GM19099 (cell line): ENCODE results near the gene CA4.

ENCODE experiments used
- POLR2A ChIP-seq: IDR thresholded peaks from 3 replicates; pipeline ENCODE4 v1.6.1; 2011; ENCODE audit warnings: low read depth; ENCODE audit not compliant: insufficient read length; ENCODE audit errors: extremely low read depth

CA4 gene

DNA sequence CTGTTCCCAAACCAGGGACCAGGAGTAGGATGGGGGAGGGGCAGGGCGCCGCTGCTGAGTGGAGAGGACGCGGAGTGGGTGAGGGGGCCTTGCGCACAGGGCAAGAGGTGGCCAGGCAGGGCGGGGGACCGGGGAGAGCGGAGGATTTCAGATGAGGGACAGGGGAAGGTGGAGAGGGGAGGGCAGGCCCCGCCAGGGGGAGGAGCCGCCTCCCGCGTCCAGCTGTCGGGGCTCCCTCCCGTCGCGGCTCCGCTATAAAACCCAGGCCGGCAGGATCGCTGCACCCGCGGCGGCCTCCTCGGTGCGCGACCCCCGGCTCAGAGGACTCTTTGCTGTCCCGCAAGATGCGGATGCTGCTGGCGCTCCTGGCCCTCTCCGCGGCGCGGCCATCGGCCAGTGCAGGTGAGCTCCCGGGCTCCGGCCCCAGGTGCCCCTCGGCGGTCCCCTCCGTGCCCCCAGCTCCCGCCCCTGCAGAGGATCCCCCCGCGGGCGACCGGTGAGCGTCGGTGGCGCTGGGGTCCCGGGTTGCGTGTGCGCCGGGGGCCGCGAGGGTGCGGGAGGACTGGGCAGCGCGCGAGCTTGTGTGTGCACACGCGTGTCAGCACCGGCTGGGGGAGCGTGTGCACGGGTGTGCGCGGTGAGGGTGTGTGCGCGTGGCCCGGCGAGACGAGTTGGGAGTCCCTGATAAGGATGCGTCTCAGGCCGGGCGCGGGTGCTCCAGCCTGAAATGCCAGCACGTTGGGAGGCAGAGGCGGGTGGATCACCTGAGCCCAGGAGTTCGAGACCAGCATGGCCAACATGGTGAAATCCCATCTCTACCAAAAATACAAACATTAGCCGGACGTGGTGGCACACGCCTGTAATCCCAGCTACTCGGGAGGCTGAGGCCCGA, at the start of gene CA4:
Gene CA4 (plus strand): TSS at position 283 of the 892 bp plus-strand sequence. CDS start 62 bp downstream, at position 345.
- TF ChIP-seq POLR2A = no peak

DNA sequence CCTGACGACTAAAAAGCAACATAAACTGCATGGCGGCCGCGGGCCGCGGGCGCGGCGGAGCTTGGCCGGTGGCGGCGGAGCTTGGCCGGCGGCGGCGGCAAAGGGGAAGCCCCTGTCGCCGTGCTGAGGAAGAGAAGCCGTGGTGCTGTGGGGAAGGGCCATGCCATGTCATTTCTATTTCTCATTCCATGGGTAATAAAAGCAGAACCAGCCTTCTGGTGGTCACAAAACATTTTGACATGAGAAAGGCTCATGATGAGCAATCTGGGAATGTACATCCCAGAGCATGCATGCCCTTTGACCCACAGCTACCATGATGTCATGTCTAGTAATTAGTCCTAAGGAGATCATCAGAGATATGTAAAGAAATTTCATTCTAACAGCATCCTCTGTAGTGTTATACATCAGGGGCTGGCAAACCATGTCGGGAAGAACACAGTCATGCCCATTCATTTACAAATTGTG, 47.1 kb upstream of the CA4 start:
- TF ChIP-seq POLR2A = no peak

DNA sequence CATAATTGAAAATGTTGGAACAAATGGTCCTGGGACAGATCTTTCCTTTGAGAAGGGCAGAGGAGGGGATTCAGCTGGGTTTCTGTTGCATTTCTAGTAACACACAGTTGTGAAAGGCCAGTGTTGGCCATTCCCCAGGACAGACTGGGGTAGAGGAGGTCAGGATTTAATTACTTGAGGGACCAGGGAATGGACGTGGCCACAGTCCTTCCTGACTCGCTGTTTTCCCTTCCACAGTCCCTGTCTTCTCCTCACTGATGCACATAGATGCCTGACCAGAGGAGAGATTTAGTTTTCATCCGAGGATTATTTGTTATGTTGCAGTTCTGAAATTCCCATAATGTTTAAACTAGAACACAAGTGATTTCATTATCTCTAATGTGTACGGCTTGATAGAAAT, 45.8 kb upstream of the CA4 start:
- no peak for TF ChIP-seq POLR2A

DNA sequence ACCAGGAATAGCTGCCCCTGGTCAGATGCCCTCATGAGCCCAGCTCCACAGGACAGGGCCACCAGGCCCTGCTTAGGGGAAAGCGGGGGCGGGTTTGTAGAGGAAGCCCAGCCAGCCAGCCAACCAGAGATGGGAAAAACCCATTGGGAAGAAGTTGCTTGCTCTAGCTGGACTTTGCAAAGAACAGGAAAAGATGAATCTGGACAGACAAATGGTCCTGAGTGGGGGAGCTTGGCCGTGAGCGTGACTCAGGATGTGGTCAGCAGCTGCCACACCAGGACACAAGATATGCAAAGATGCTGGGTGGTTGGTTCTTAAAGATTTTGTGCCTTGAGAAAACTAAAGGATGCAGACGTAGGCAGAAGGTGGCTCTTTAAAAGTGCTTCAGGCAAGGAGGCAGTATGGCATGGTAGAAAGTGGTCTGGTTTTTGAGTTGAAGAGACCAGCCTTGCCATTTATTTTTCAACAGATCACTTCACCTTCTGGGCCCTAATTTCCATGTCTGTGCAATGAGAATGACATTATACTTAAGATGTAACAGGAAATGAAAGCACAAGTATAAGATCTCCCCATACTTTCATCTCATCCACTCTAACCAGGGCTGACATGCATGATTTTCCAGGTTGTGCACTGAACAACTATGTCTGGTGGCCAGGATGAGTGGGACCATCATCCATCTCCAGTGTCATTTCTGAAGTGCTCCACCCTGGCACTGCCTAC, 43.3 kb upstream of the CA4 start:
- TF ChIP-seq POLR2A = no peak

DNA sequence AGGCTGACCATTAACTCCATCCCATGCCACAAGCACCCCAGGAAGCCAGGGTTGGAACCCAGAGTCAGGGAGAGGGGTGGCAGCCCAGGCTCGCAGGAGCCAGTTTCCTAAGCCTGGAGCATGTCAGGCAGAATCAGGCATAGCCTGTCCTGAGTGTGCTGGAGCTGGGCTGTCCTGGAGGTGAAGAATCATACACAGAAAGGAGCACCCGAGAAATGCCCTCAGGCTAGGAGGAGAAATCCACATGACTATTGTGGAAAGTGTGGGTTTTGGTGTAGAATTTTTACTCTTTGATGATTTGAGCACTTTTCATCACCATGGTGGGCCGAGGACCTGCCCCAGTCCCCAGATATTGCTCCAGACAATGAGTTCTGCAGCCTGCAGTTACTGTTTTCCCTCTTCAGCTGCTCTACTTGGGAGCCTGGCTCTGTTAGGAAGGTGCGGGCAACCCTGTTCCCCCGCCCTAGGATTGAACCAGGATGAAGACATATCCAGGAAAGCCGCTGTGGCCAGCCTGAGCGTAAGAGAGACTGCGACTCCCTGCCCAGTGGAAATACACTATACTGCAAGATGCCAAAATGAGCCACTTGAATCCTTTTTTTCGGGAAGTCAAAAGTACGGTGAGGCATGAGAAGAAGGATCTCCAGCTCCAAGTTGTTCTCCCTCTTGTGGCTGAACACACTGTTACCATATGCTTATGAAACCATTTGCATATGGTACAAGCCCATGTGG, 42.1 kb upstream of the CA4 start:
- no peak for TF ChIP-seq POLR2A

DNA sequence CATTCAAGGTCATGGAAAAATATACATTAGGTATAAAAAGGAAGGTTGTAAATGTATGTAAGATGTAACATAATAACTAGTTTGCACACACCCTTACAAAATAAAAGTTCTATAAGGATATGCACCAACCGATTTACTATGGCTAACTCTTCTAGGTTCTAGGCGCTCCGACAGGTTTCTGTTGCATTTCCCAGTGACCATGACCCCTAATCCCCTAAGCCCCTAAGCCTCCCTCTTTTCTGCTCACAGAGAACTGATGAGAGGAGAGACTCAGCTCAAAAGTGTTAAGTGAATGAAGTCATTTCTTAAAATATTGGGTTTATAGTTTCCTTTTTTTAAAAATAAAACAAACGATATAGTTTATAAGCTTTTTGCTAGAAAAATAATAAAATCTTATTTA, 41.1 kb upstream of the CA4 start:
- TF ChIP-seq POLR2A = no peak

DNA sequence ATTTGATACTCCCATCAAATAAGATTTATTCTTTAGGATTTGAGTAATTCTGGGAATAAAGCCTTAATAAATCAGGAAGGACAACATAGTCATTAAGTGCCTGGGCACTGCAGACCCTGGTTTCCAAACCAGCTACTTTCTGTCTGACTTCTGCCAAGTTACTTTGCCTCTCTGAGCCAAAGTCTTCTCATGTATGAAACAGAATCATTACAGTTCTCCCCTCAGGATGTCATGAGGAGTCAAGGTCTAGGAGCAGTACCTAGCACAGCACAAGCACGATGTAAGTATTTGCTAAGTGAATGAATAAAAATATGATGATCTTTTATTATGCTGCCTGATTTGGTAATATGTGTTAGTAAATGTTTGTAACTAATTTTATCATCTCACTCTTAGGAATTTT, 40.6 kb upstream of the CA4 start:
- TF ChIP-seq POLR2A = no peak

DNA sequence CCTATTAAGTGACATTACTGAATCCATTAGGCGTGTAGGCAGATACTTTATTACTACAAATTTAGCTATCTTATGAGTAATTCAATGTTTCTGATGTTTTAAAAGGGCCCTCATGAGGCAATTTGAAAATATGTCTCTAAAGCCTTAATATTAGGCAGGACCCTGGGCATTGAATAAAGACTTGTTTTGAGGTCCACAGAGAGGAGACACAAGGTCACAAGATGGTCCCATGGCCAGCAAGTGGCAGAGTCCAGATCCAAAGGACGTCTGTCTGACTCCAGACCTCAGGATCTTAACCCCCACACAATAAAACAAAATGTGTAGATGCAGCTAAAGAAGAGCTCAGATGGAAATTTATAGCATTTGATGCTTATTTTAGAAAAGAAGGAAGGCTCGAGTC, 39.2 kb upstream of the CA4 start:
- TF ChIP-seq POLR2A = no peak

DNA sequence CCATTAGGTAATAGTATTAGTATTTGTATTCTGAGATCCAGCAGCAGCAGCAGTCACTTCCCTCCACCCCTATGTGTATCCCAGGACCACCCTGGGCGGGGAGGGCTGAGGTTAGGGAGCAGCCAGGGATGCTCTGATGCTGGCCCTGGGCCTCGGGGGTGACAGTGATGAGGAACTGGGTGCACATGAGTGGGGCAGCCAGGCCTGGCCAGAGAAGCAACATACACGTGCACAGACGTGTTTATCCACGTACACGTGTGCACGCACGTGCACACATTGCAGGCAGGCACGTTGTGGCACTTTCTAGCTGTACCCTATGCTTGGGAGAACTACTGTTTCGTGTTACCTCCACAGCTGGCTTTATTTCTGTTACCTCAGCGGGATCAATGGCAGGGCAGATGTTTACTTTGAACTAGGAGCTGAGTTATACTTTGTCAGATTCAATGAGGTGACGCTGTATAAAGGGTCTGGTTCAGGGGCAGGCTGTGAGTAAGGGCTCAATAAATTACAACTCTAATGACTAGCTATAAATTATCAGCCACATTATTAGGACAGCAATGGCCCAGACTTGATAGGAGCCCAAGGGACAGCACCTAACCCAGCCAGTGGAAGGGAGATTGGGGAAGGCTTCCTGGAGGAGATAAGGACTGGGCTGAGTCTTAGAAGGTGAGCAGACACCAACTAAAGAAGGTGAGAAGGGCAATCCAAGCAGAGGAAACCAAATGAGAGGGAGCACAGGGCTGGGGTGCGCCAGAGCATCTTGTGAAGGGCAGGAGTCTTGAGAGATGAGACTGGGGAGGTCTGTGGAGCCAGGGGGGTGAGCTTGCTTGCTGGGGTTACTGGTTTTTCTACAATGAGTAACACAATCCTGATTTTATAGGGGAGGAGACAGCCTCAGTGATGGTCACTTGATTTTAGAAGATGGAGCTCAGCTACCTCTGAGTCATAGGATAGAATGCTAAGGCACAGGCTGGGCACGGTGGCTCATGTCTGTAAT, 22.4 kb upstream of the CA4 start:
- no peak for TF ChIP-seq POLR2A

DNA sequence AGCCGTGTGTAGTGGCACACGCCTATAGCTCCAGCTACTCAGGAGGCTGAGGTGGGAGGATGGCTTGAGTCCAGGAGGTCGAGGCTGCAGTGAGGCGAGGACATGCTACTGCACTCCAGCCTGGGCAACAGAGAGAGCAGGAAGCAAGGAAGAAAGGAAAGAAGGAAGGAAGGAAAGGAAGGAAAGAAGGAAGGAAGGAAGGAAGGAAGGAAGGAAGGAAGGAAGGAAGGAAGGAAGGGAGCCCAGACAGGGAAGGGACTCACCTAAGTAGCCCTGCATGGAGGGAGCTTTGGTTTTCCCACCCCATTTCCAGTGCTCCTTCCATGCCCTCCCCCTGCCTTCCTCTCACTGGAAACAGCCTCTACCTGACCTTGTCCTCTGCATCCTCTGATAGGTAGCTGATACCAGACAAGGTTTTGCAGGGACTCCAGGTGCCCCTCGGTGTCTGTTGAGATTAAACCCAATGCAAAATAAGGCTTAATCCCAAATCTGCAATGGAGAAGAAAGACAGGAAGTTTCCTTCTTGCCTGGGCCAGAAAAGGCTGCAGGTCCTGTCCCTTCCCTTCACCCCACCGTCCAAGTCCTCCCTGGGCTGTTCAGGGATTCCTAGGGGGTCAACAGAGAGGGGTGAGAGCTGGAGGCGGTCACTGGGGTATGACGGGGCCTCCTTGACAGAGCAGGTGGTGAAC, 21.5 kb upstream of the CA4 start:
- TF ChIP-seq POLR2A = no peak

DNA sequence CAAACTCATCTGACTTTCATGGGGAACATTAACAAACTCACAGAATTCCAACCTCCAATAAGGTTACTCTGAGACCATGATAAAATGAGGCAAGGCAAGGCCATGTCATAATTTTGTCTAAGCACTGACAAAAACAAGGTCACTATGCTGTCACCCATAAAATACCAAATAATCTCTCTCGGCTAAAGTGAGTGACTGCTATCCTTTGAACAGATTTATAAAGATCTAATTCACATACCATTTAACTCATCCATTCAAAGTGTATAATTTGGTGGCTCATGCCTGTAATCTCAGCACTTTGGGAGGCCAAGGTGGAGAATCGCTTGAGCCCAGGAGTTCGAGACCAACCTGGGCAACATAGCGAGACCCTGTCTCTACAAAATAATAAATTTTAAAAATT, 20.6 kb upstream of the CA4 start:
- TF ChIP-seq POLR2A = no peak

DNA sequence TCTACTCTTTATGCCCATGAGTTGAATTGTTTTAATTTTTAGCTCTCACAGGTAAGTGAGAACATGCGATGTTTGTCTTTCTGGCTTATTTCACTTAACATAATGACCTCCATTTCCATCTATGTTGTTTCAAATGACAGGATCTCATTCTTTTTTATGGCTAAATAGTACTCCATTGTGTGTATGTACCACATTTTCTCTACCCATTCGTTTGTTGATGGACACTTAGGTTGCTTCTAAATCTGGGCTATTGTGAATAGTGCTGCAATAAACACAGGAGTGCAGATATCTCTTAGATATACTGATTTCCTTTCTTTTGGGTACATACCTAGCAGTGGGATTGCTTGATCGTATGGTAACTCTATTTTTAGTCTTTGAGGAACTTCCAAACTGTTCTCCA, 19.3 kb upstream of the CA4 start:
- TF ChIP-seq POLR2A = no peak

DNA sequence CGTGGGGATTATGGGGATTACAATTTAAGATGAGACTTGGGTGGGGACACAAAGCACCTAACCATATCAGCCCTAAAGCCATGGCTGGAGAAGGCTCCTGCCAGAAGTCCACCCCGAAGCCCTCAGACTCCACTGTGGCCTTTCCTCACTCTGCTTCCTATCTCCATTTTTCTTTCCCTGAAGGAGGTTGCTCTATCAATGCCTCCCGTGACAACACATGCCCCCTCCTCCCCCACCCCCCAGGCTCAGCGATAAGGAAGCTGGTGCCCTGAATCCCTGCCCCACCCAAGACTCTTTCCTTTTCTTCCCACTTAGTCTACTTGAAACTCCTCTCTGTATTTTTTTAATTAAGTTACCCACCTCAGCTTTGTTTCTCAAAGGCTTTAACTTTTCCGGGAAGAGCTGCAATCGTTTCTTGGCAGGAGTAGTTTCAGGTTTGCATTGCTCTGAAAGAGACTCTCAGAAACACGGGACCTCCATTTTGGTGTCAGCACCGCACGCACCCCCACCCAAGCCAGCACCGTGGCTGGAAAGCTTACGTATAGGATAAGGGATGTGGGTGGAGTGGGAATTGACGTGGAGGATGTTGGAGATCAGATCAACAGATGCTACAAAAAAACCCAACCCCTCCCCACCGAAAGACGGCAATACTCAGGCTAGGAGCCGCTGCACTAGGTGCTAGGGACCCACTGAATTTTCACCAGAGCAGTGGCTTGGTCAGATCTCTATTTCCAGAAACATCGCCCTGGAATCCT, 15.2 kb upstream of the CA4 start:
- no peak for TF ChIP-seq POLR2A

DNA sequence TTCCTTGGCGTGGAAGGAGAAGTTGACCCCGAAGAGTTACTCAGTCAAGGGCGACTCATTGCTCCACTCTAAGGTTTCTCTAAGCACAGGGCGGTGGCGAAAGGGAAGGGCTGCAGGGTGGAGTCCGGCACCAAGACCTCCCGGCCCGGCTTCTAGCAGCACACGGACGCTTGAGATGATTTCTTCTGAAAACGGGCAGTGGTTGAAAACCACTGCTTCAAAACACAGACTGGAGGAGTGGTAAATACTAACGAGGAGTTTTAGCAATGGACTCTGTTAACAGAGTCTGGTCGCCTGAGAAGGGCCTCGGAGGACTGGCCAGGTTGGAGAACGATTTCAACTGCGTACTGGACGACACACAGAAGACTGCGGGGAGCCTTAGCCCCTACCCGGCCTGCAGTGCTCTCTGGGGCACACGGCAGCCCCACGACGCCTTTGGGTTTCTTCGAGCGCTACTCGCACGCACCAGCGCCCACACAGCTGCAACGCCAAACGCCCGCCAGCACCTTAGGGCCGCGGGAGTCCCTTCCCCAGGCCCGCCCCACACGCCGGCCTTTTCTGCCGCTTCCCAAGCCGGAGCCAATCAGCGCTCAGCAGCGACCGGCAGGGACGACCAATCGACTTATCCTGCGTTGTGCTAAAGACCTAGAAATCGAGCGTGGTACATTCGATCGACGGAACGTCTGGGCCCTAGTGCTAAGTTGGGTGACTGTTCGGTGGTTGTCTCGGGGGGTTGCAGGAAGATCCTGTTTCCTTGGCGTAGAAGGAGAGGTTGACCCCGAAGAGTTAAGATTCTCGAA, 14.4 kb upstream of the CA4 start:
- TF ChIP-seq POLR2A = peak; percentile 56
